ENCODE measurements around the gene RABGGTB.
"Not testable (repeated sequence)": the region's sequence is repeated elsewhere in the genome, so short reads cannot be mapped to it uniquely, and the experiment has no call there.

RABGGTB gene

GRCh38 chr1:75795703-75796193, 9.7 kb downstream of the RABGGTB start:
- DNase-seq (ENCODE audit: low read depth in 3 of 3): no peak

- no peak for DNase-seq (ENCODE audit: low read depth in 3 of 3)
Measured at GRCh38 chr1:75796376-75797272, 10.6 kb downstream of the RABGGTB start, which contains the start of gene MSH4. Gene MSH4 (plus strand): TSS chr1:75796882. CDS start chr1:75796986, 104 bp downstream.

- no peak for DNase-seq (ENCODE audit: low read depth in 3 of 3)
Measured at GRCh38 chr1:75797273-75797588, 11.2 kb downstream of the RABGGTB start.

GRCh38 chr1:75797606-75798216, 11.7 kb downstream of the RABGGTB start:
- no peak for DNase-seq (ENCODE audit: low read depth in 3 of 3)

- DNase-seq (ENCODE audit: low read depth in 3 of 3): not testable (repeated sequence)
Measured at GRCh38 chr1:75801480-75801879, 15.4 kb downstream of the RABGGTB start.

GRCh38 chr1:75808921-75809320, 22.9 kb downstream of the RABGGTB start:
- DNase-seq (ENCODE audit: low read depth in 3 of 3): no peak

- DNase-seq (ENCODE audit: low read depth in 3 of 3): not testable (repeated sequence)
Measured at GRCh38 chr1:75810113-75810512, 24.1 kb downstream of the RABGGTB start.

GRCh38 chr1:75811211-75811981, 25.3 kb downstream of the RABGGTB start:
- DNase-seq (ENCODE audit: low read depth in 3 of 3): no peak

GRCh38 chr1:75812065-75812464, 26.0 kb downstream of the RABGGTB start:
- no peak for DNase-seq (ENCODE audit: low read depth in 3 of 3)

- DNase-seq (ENCODE audit: low read depth in 3 of 3): not testable (repeated sequence)
Measured at GRCh38 chr1:75823596-75823995, 37.5 kb downstream of the RABGGTB start.

- no peak for DNase-seq (ENCODE audit: low read depth in 3 of 3)
Measured at GRCh38 chr1:75836528-75837100, 50.6 kb downstream of the RABGGTB start.

- no peak for DNase-seq (ENCODE audit: low read depth in 3 of 3)
Measured at GRCh38 chr1:75838079-75838478, 52.0 kb downstream of the RABGGTB start.

GRCh38 chr1:75841421-75841820, 55.4 kb downstream of the RABGGTB start:
- no peak for DNase-seq (ENCODE audit: low read depth in 3 of 3)

Data from stimulated activated CD4-positive, alpha-beta T cell treated with anti-CD3 and anti-CD28 coated beads, TNF-alpha, amount 100 ng/mL, for 4 hours (primary cell).